Peyer's patch (tissue), 4 donors: ENCODE measurements around the gene SLC3A2.

ENCODE experiments used
- POLR2A ChIP-seq, 2 donors: fragments of 450-650 bp; IDR thresholded peaks; one replicate each; pipeline ENCODE4 v1.5.1; 2017; ENCODE audit warnings: antibody characterized with exemption in 2 of 2, mild to moderate bottlenecking in 2 of 2, moderate library complexity in 2 of 2
- TF ChIP-seq, protein P1 (sequence below), 6 experiments: fragments of 450-650 bp in 4 of 6; fragments of 200-600 bp in 2 of 6; sonication (generic) in 1 of 6; IDR thresholded peaks; one replicate each; pipeline ENCODE4 v1.5.1; 2017 to 2019; ENCODE audit warnings: antibody characterized with exemption in 6 of 6, mild to moderate bottlenecking in 3 of 6, moderate library complexity in 1 of 6

DNA sequence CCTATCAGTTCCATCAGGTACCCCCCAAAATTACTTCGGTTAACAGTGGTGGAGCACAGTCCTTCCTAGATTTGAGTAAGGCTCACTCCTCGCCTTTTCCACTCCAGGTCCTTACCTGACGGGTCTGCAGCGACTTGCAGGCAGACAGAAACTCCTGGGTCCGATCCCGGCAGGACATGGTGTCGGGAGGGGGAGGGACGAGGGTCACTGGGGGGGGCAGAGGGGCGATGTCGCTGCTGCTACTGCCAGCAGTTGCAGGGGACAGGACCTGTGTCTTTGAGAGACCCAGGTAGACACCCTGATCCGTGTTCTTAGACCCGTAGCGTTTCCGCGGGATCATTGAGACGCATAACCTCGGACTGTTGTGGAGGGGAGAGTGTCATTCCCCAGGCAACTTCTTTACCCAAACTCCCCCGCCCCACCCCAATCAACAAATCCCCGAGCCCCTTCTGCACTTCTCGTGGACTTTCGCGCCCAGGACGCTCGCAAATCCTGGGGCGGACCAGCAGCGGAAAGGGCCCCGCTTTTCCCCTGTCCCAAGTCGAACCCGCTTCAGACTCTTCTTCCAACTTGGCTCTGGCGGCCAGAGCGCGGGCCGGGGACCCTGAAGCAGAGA, 49.7 kb upstream of the SLC3A2 start:
- TF ChIP-seq POLR2A (IDR thresholded peaks at IDR 0.05), result no peak
- TF ChIP-seq, protein P1, sequence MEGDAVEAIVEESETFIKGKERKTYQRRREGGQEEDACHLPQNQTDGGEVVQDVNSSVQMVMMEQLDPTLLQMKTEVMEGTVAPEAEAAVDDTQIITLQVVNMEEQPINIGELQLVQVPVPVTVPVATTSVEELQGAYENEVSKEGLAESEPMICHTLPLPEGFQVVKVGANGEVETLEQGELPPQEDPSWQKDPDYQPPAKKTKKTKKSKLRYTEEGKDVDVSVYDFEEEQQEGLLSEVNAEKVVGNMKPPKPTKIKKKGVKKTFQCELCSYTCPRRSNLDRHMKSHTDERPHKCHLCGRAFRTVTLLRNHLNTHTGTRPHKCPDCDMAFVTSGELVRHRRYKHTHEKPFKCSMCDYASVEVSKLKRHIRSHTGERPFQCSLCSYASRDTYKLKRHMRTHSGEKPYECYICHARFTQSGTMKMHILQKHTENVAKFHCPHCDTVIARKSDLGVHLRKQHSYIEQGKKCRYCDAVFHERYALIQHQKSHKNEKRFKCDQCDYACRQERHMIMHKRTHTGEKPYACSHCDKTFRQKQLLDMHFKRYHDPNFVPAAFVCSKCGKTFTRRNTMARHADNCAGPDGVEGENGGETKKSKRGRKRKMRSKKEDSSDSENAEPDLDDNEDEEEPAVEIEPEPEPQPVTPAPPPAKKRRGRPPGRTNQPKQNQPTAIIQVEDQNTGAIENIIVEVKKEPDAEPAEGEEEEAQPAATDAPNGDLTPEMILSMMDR (IDR thresholded peaks at IDR 0.05), result no peak
